ENCODE measurements around the gene SFSWAP. TPM values are rescaled to one million over a fixed set of nuclear protein-coding genes. Genes with fewer than 3 reads are reported as not detected.

Gene SFSWAP
- total and polyA plus RNA-seq, 7 experiments from 2014 or later, result 16.9 to 120 (median 97.4) TPM

Other genes with a start within 250 kb of the SFSWAP start
- gene MMP17, start 117.3 kb downstream of the SFSWAP start, total RNA-seq, result 1 to 10 TPM in 2 of 5 experiments, not detected in 3; 1.1 to 9.3 TPM
- gene MMP17, start 117.3 kb downstream of the SFSWAP start, polyA plus RNA-seq, result not detected
- gene ULK1, start 183.5 kb downstream of the SFSWAP start, total RNA-seq, result 100 to 1,000 TPM in 1 of 5 experiments, 10 to 100 TPM in 4; 33.9 to 109 (median 43.8) TPM
- 1 to 10 TPM in 1 of 2 donors, under 1 TPM in 1; 0.28 to 1.6 TPM for gene ULK1, start 183.5 kb downstream of the SFSWAP start, polyA plus RNA-seq
- 10 to 100 TPM; 23.4 to 54.9 (median 49.2) TPM for gene PUS1, start 218.2 kb downstream of the SFSWAP start, total RNA-seq
- gene PUS1, start 218.2 kb downstream of the SFSWAP start, polyA plus RNA-seq, result 10 to 100 TPM; 15.0 to 37.1 TPM
- gene EP400, start 238.9 kb downstream of the SFSWAP start, total RNA-seq, result 10 to 100 TPM; 62.2 to 86.8 (median 82.6) TPM
- gene EP400, start 238.9 kb downstream of the SFSWAP start, polyA plus RNA-seq, result 1 to 10 TPM; 2.8 to 6.0 TPM

Measured in naive thymus-derived CD4-positive, alpha-beta T cell (primary cell).